UCSD-AML1 (cell line): ENCODE results near the gene GNAI1.

Experiments used
- DNase-seq: peaks from one replicate; lab custom pipeline; 2025; ENCODE audit not compliant: unreplicated experiment; lab: John Stamatoyannopoulos, UW

Gene GNAI1

DNA sequence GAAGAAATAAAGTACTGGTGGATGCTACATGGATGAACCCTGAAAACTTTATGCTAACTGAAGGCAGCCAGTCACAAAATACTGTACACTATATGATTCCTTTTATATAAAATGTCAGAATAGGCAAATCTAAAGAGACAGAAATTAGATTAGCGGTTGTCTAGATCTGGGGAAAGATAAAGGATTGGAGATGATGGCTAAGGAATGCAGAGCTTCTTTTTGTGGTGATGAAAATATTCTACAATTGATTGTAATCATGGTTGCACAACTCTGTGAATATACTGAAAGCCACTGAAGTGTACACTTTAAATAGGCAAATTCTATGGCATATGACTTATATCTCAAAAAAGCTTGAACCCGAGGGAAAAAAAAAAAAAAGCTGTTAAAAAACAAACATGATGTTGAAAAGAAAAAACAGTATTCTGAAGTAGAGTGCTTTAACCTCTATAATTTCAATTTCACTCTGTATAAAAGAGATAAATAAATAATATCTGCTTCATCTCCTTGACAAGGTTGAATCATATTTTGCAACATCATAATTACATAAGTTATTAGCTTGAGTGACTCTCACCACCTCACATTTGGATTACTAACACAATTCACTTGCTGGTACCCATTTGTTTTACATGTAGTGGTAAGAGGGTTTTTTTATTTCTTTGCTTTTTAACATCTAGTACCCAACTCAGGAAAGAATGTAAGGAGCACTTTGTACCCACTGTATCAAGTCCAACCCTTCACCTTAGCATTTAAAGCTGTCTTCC is 2.8 kb upstream of the GNAI1 start:
- no peak for DNase-seq

- peak; percentile 6 for DNase-seq
These were observed 2.0 kb upstream of the GNAI1 start for GRCh38 chr7:80132594-80132993.

DNA sequence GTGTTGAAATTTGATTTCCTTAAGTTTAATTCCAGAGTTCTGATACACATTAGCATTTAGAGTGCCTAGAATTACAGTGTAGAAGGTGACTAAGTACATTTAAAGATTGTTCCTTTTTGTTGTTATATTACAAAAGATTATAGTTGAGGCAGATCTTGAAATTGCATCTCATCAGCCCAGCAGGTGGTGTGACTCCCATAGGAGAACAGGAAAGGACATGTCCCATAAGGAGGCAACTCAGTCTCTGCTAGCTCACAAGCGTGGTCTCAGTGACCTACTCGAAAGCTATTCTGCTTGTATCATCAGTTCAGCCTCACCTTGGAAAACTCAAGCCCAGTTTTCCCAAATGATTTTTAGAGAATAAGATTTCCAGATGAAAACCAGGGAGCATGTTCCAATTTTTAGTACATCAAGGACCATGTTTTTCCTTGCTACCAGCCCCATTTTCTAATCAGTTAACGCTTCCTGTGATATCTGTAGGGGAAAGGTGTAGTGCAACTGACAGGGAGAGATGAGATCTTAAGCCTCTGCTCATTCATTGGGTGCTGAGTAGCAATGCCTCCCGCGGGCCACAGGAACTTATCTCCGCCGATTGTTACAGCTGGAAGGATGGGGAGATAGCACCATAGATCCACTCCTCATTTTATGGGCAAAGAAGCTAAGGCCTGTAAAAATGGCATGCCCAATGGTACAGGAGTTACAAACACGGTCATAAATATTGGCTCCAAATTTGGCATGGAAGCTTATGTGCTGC is 1.1 kb upstream of the GNAI1 start:
- peak; percentile 10 for DNase-seq

DNA sequence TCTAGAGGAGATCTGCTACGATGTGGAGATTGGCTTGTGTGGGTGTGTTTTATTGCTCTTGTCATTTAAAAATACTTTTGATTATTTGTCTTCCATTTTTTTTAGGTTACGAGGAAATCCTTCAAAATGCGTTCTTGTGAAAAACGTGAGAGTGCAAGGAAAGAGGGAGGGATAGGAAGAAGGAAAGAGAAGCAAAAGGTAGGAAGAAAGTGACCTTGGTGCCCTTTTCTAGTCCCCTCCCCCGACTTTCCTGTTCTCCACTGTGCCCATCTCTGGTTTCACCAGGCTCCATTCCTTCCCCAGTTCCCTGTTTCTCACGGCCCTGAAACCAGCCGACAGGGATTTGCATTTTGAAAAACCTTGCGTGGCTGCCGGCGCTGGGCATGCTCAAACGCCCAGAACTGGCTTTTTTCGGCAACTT is 506 bp upstream of the GNAI1 start:
- no peak for DNase-seq

GRCh38 chr7:80135309-80136104 is 876 bp downstream of the GNAI1 start:
- peak; percentile 23 for DNase-seq

GRCh38 chr7:80136261-80137055 is 1.8 kb downstream of the GNAI1 start:
- no peak for DNase-seq

GRCh38 chr7:80137410-80137809 is 2.8 kb downstream of the GNAI1 start:
- DNase-seq, result no peak

DNA sequence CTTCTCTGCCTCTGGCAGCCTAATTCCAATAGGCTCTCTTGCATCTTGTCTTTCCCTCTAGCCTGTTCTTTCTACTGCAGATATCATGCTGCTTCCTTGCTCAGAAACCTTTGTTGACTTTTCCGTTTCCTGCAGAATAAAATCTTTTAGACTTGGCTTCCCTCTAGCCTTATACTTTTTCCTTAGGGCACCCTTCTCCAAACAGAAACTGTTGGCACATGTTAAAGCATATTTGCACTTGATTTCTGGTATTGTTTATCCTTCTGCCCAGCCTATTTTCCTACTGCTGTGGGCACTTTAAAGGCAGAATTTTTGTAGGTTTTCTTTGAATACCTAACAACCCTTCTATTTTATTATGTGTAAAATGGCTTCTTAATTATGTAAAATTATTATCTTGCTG is 4.6 kb downstream of the GNAI1 start:
- no peak for DNase-seq

DNA sequence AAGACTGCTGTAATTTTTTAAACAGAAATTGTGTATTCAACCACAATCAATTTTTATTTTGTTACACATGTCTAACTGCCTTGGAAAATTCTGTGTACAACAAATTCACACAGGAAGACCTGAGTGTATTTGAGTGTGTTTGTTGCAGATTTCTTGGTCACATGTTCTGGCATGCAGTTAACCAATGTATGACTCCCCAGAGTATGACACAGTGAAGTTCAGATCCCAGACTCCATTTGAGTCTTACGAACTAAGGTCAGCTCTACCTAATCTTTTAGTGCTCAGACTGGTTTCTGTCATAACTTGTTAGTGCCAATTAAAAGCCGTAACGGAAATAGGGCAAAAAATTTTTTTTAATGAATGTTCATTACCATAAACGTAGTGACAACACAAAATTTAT is 5.8 kb downstream of the GNAI1 start:
- DNase-seq, result no peak

DNA sequence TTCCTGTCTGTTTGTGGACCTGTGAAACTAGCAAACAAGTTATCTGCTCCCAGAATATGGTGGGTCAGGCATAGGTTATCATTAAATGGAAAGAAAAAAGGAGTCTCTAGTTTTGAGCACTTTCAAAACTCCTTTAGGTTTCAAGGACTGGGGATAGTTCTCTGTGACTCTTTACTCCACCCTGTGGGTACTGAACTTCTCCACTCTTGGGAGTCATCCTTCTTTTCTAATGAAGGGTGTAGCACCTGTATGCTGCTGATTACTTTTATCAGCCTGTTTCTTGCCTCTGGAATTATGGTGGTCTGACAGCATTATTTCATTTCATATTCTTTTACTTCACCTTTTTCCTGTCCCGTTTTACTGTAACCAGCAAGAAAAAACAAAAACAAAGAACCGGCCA is 6.7 kb downstream of the GNAI1 start:
- DNase-seq, result no peak

GRCh38 chr7:80142853-80143580 is 8.4 kb downstream of the GNAI1 start:
- no peak for DNase-seq

- DNase-seq, result peak; percentile 7
These were observed 11.3 kb downstream of the GNAI1 start for GRCh38 chr7:80145780-80146422.

DNA sequence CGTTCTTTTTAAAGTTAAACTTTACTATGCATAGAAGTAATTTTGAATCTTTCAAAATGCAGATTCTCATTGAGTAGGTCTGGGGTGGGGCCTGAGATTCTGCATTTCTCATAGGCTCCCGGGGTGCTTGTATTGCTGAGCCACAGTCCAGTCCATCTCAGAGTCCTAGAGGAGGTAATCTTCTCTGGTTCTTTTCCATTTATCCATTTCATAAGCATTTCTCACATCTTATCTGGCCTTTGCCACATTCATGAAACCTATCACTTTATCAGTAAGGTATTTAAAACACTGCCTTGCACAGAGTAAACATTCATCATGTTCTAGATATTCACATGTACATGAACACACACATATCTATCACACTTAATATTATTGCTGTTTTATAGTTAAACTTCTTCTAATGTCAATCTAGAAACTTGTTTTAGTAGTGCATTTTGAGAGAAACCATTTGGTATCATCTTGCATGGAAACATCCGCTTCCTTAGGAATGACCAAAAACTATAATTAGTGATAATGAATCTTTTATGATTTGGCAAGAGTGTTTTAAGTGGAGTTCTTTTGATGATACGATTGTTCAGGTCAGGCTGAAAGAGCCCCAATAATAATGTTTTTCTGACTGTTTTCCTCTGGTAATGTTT is 12.0 kb downstream of the GNAI1 start:
- no peak for DNase-seq

GRCh38 chr7:80147543-80148391 is 13.1 kb downstream of the GNAI1 start:
- no peak for DNase-seq

DNA sequence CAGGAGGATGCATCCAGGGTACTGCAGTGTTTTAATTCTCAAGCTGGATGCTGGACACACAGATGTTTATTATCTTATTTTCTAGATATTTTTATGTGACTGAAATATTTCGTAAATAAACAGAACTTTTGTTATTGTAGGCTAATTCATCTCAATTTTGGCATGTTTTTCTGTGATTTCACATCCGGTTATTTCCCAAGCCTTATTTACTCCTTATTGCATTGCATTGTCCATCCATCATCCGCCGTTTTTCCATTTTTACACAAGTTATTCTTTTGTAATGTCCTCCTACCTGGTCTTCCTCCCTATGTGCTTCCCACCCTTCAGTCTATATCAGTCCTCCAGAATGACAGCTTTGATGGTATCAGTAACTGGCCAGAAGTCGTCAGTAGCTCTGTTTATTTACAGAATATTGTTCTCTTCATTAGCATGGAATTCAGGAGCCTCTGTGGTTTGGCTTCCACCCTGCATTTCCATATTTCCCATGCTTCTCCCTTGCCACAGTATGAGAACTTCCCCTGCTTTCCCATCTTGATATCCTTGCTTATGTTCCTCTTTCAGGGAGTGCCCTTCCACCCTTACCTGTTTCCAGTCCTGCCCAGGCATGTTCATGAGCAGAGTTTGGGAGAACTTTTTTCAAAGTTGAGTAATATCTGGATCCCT is 16.1 kb downstream of the GNAI1 start:
- DNase-seq, result peak; percentile 2

GRCh38 chr7:80151274-80151665 is 16.6 kb downstream of the GNAI1 start:
- no peak for DNase-seq

DNA sequence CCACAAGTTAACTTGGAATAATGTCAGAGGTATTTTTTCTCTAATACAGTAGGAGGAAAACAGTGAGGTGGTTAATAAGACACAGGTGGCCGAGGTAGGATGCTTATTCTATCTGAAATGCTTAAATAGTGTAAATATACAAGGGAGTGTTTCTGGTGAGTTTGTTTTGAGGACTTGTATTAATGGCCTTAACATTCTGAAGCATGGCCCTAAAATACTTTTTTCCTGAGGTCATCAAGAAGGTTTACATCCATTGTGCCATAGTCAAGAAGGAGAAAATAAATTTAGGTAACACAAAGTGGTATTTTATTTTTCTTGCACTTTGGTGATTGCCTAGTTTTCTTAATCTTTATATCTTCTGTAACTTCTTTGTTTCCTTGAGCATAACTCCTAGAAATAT is 18.8 kb downstream of the GNAI1 start:
- DNase-seq, result no peak
